Prostate gland (tissue), 2 donors: ENCODE data around the gene CBFA2T2.

Experiments used
- POLR2A ChIP-seq: fragments of 450-650 bp; IDR thresholded peaks from one replicate; pipeline ENCODE4 v1.6.1; 2016; ENCODE audit warnings: antibody characterized with exemption, mild to moderate bottlenecking
- TF ChIP-seq, protein P1 (sequence below), 4 experiments: fragments of 200-600 bp in 2 of 4; fragments of 450-650 bp in 2 of 4; sonication (generic) in 2 of 4; IDR thresholded peaks; 1 replicate in 3 of 4; 2 replicates in 1 of 4; pipeline ENCODE4 v1.5.1; 2016 to 2019; ENCODE audit warnings: antibody characterized with exemption in 4 of 4, mild to moderate bottlenecking in 2 of 4, moderate library complexity in 2 of 4

DNA sequence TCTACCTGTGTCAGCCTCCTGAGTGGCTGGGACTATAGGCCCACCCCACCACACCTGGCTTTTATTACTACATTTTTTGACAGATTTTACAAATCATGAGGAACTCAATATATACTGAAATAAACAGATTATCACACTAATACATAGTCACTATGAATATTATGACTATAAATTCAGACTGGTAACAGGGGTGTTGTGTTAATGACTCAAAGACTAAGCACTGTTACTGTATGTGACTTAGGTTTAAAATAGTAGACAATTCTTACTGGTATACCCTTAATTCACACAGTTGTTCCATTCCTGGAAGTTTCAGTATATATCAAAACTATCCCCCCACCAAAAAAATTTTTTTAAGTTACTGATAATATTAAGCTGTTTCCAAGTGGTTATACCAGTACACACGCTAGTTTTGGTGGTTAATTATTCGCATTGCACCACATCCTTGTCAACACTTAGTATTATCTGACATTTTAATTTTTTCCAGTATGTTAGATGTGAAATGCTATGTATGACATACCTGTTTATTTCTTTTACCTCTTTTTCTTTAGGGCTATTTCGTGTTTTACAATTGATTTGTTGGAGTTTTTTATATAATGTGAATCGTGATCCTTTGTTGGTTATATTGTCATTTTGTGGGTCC, 137.8 kb downstream of the CBFA2T2 start:
- TF ChIP-seq, protein P1, sequence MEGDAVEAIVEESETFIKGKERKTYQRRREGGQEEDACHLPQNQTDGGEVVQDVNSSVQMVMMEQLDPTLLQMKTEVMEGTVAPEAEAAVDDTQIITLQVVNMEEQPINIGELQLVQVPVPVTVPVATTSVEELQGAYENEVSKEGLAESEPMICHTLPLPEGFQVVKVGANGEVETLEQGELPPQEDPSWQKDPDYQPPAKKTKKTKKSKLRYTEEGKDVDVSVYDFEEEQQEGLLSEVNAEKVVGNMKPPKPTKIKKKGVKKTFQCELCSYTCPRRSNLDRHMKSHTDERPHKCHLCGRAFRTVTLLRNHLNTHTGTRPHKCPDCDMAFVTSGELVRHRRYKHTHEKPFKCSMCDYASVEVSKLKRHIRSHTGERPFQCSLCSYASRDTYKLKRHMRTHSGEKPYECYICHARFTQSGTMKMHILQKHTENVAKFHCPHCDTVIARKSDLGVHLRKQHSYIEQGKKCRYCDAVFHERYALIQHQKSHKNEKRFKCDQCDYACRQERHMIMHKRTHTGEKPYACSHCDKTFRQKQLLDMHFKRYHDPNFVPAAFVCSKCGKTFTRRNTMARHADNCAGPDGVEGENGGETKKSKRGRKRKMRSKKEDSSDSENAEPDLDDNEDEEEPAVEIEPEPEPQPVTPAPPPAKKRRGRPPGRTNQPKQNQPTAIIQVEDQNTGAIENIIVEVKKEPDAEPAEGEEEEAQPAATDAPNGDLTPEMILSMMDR (IDR thresholded peaks at IDR 0.05), result no peak
- TF ChIP-seq POLR2A, result no peak
